GM23248 (cell line): ENCODE measurements around the gene ZNF500.

Source experiments
- EZH2 ChIP-seq: fragments of 200-600 bp; sonication (generic); IDR thresholded peaks from 2 replicates; pipeline ENCODE4 v1.6.1; 2018; ENCODE audit warnings: antibody characterized with exemption, mild to moderate bottlenecking; ENCODE audit not compliant: insufficient read depth, poor library complexity, severe bottlenecking
- EZH2phosphoT487 ChIP-seq: fragments of 200-600 bp; sonication (generic); IDR thresholded peaks from 2 replicates; pipeline ENCODE4 v1.6.1; 2018; ENCODE audit warnings: antibody characterized with exemption, moderate library complexity, mild to moderate bottlenecking, low read depth; ENCODE audit not compliant: insufficient read depth

- TF ChIP-seq EZH2 (no peak), EZH2phosphoT487 (no peak)
Measured at GRCh38 chr16:4749700-4750257, 17.2 kb downstream of the ZNF500 start.
